Umbilical cord (tissue), 2 donors: Measurements from ENCODE around the gene DNAH12. TPM values are rescaled to one million over a fixed set of nuclear protein-coding genes. Genes with fewer than 3 reads are reported as not detected.
"Not testable (repeated sequence)": the region's sequence is repeated elsewhere in the genome, so short reads cannot be mapped to it uniquely, and the experiment has no call there.

Source experiments
- DNase-seq: peaks from one replicate; pipeline ENCODE4 v3.0.0-alpha.2; 2015; ENCODE audit warnings: low spot score
- total RNA-seq: library from RNA; depleted of rRNA; stranded (reverse); fragments of >200 nt; gene quantifications from one replicate; pipeline ENCODE4 v1.2.3, GENCODE V29; 2014; ENCODE audit warnings: low replicate concordance; ENCODE audit not compliant: insufficient read depth

Gene DNAH12
- total RNA-seq, 1 donor from 2014 or later, result 0.48 TPM

DNA sequence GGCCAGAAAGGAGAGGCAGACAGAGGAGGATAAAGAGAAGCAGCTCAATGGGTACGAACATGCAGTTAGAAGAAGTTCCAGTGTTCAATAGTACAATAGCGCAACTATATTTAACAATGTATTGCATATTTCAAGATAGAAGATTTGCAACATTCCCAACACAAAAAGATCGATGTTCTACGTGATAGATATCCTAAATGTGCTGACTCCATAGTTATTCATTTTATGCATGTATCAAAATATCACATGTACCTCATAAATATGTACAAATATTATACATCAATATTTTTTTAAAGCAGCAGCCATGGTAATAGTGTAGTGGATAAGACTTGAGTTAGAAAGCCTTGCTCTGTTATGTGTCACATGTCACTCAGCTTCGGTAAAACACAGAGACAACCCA is 141.5 kb downstream of the DNAH12 start:
- DNase-seq, result no peak

DNA sequence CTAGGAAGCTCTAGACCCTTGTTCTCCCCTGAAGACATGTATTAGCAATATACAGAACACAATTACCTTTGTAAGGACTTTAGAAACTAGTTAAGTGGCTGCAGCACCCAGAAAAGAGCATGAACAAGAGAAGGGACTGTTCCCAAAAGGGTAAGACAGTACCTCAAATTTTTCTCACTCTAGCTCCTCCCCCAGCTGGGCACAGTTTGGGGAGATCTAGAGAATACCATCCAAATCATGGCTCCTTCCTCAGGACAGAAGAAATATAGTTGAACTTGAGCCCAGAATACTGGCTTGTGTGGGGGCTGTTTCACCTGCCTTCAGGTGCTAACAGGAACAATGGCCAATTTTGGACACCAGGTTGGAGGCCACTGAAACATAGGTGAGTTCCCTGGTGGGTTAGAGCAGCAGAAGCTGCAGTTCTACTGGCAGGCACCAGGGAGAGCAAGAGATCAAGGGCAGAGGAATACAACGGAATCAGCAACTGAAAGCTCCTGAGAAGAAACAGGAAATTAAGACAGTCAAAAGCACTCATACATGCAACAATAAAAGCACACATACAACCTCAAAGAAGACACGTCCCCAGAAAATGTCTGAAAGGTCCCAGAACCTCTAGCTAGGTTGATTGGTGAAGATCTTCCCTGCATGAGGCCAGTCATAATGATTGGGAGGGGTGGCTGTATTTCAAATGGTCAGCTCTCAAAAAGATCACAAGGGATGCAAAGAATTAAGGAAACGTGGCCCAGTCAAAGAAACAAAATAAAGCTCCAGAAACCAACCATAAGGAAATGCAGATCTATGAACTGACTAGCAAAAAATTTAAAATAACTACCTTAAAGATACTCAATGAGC is 146.7 kb downstream of the DNAH12 start:
- peak; percentile 19 for DNase-seq

DNA sequence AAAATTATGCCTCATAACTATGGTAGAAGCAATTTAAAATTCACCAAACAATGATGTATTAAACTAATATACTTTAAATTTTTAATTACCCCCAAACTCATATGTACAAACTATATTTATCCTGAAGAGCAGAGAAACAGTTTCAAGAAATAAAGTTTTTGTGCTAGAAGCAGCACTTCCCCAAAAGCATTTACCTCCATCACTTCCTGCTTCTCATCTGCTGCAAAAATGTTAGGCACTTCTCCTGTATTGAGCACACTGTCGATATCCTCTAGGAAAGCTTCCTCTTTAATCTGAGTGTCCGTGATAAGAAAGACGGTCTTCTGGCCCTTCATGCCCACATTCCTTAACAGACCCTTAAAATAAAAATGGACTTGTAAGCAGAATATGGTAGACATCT is 150.2 kb downstream of the DNAH12 start:
- DNase-seq, result no peak

DNA sequence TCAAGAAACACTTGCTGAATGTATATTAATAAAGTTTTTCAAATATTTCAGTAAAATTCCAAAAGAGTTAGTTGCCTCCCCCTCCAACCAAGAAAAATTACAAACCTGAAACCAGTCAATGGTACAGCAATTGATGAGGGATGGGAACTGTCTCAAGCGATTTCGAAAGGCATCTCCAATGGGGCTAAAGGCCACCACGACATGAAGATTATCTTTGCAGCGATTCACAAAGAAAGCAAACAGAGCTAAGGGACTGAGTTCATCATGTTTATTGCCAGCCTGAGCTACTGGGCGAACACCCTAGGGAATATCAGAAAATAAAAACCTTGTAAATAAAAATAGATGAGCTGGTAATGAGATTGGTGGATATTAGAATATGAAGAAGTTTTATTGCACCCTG is 152.4 kb downstream of the DNAH12 start:
- no peak for DNase-seq

DNA sequence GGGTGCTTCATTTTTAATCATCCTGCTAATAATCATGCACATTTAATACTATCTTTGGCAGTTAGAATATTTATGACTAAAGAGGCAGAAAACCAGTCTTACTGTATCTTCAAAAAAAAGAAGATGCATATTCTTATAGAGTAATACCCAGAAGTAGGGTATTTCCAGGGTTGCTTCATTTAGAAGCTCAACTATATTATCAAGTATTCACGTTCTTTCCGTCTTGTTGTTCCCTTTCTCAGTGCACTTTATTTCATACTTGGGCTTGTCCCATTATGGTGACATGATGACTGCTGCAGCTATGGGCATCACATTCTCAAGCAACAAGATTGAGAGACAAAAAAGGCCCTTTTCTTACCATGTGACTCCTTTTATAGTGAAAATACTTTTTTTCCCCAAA is 154.9 kb downstream of the DNAH12 start:
- no peak for DNase-seq

DNA sequence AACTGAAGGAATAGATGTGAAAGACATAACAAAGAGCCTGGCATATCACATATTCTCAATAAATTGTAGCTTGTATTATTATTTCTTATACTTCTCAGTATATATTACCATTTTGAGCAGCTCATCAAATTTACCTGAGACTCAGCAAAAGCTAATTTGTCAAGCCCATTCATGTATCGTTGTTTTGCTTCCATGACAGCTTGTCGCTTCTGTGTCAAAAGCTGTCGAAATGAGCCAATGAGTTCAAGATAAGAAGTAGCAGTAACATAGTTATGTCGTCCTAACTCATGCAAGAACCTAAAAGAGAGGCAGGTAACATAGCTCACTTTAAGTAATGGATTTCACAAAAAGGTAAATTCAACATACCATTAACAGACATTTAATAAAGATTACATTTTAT is 157.8 kb downstream of the DNAH12 start:
- no peak for DNase-seq

DNA sequence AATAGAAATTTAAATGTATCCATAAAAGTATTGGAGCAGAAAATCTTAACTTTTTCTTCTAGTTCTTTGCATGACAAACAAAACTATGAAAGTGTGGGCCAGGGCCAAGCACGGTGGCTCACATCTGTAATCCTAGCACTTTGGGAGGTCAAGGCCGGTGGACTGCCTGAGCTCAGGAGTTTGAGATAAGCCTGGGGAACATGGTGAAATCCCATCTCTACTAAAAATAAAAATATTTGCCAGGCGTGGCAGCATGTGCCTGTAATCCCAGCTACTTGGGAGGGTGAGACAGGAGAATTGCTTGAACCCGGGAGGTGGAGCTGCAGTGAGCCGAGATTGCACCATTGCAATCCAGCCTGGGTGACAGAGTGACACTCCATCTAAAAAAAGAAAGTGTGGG is 158.6 kb downstream of the DNAH12 start:
- no peak for DNase-seq

DNA sequence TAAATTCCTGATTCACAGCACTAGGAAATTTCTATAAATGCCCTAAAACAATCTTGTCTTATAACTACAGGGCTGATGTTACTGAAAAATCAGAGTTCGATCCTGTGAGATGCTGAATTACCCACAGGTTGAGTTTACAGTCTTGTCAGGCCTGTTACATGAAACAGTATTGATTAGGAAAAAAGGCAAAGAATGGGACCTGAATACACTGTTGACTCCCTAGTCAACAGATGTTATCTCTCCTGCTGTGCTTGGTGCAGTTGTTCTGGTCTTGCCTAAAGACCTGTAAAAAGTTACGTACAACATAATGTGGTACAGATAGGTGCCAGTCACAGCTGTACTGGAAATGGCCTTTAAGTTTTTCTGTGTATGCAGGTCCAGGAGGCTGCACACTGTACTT is 160.3 kb downstream of the DNAH12 start:
- no peak for DNase-seq

DNA sequence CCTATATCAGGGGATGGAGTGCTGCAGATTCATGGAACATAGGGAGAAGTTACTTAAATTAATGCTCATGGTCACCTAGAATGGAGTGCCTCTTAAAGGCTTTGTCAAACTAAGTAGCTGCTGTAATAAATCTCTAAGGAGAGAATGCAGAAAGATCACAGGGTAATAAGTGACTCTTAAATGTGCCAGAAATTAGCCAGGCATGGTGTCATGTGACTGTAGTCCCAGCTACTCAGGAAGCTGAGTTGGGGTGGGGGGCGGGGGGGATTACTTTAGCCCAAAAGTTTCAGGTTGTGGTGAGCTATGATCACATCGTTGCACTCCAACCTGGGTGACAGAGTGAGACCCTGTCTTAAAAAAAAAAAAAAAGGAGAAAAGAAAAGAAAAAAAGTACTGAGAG is 160.7 kb downstream of the DNAH12 start:
- DNase-seq, result no peak

DNA sequence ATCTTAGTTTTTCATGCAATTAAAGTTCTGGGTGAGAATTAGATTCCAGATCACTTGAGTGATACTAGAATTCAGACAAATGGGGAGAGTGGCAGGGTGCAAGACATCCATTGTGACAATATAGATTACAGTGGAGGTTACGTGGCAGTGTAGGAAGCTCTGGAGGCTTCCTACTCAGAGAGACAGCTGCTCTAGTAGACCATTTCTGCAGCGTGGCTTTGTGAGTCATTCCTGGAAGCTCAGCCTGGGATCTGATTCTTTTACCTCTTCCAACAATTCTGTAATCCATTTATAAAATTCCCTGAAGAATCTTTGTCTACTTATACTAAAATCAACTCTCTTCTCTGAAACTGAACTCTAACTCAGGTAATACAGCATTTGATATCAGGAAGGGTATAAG is 161.2 kb downstream of the DNAH12 start:
- DNase-seq, result peak; percentile 18

DNA sequence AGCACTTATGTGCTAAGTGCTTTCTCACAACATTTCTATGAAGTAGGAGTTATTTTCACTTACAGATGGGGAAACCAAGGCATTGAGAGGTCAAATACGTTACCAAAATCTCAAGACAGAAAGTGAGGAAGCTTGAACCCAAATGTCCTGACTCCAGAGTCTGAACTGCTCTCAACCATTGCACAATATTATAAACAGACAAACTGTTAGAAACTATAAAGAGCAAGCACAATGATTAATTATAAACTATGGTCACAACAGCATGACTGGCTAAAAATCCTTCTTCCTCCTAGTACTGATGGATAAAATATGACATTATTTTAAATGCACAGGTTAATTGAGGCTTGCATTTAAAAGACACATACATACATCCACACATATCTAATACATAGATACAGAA is 173.8 kb downstream of the DNAH12 start:
- no peak for DNase-seq

DNA sequence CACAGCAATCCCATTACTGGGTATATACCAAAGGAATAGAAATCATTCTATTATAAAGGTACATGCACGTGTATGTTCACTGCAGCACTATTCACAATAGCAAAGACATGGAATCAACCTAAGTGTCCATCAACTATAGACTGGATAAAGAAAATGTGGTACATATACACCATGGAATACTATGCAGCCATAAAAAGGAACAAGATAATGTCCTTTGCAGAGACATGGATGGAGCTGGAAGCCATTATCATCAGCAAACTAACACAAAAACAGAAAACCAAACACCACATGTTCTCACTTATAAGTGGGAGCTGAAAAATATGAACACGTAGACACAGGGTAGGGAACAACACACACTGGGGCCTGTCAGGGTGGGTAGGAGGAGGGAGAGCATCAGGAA is 179.1 kb downstream of the DNAH12 start:
- not testable (repeated sequence) for DNase-seq

DNA sequence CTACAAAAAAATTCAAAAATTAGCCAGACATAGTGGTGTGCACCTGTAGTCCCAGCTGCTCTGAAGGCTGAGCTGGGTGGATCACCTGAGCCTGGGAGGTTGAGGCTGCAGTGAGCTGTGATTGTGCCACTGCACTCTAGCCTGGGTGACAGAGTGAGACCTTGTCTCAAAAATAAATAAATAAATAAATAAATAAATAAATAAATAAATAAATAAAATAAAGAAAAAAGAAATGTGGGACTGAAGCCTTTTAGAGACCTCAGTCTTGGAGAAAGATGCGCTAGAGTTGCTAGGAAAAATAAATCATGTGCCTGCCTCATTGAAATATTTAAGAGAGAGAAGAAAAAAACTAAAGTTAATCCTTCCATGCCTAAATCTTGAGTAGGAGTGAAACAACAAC is 187.9 kb downstream of the DNAH12 start:
- not testable (repeated sequence) for DNase-seq

DNA sequence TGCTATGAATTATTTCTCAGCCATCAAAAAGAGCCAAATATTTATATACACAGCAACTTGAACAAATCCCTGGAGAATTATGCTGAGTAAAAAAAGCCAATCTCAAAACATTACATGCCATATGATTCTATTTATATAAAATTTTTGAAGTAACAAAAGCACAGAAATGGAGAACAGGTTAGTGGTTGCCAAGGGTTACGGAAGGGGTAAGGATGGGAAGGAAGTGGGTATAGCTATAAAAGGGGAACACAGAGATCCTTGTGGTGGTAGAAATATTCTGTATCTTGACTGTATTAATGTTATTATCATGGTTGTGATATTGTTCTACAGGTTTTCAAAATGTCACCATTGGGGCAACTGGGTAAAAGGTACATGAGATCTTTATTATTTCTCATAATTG is 189.4 kb downstream of the DNAH12 start:
- no peak for DNase-seq

DNA sequence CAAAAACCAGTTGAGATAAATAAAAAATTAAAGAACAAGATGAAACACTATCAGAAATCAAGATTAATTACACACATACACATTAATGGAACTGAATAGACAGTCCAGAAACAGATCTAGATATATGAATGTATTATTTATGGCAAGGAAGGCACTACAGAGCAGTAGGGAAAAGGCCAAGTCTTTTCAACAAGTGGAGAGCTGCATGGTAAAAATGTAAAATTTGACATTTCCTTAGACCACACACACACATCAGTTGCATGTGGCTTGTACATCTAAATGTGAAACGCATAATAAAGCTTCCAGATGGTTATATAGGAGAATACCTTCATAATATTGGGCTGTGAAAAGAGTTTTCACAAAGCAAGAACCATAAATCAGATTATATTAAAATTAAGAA is 193.9 kb downstream of the DNAH12 start:
- DNase-seq, result no peak

DNA sequence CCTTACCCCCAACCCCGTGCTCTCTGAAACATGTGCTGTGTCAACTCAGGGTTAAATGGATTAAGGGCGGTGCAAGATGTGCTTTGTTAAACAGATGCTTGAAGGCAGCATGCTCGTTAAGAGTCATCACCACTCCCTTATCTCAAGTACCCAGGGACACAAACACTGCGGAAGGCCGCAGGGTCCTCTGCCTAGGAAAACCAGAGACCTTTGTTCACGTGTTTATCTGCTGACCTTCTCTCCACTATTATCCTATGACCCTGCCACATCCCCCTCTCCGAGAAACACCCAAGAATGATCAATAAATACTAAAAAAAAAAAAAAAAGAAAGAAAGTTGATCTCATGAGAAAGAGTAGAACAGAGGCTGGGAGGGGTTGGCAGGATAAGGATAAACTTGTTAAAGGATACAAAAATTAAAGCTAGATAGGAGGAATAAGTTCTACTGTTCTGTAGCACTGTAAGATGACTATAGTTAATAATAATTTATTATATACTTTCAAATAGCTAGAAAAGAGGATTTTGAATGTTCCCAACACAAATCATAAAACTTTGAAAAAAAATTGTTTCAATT is 205.0 kb downstream of the DNAH12 start:
- not testable (repeated sequence) for DNase-seq

DNA sequence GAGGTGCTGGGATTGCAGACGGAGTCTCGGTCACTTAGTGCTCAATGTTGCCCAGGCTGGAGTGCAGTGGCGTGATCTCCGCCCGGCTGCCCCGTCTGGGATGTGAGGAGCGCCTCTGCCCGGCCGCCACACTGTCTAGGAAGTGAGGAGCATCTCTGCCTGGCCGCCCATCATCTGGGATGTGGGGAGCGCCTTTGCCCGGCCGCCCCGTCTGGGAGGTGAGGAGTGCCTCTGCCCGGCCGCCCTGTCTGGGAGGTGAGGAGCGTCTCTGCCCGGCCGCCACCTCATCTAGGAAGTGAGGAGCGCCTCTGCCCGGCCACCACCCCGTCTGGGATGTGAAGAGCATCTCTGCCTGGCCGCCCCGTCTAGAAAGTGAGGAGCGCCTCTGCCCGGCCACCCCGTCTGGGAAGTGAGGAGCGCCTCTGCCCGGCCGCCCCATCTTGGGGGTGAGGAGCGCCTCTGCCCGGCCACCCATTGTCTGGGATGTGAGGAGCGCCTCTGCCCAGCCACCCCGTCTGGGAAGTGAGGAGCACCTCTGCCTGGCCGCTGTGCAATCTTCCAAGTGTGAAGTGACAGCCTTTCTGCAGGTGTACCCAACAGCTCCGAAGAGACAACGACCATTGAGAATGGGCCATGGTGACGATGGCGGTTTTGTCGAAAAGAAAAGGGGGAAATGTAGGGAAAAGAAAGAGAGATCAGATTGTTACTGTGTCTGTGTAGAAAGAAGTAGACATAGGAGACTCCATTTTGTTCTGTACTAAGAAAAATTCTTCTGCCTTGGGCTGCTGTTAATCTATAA is 205.7 kb downstream of the DNAH12 start:
- not testable (repeated sequence) for DNase-seq

DNA sequence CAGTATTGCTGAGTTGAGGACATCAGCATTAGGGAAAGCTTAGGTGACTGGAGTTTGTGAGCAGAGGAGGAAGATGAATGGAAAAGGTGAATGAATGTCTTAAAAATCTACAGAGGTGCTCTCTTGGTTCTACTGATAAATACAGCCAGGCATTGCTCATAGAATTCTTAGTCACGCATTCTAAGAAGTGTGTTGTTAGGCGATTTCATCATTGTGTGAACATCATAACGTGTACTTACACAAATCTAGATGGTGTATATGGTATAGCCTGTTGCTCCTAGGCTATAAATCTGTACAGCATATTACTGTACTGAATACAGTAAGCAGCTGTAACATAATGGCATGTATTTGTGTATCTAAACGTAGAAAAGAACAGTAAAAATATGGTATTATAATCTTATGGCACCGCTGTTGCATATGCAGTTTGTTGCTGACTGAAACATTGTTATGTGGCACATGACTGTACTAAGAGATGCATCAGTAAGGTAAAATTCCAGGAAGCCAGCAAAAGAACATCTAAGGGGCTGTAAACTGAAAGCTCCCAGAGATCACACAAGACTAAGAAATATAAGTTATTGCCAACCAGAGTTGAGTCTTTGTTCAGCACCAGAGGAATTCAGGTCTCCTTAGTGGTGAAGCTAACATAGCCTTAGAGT is 208.7 kb downstream of the DNAH12 start:
- no peak for DNase-seq

DNA sequence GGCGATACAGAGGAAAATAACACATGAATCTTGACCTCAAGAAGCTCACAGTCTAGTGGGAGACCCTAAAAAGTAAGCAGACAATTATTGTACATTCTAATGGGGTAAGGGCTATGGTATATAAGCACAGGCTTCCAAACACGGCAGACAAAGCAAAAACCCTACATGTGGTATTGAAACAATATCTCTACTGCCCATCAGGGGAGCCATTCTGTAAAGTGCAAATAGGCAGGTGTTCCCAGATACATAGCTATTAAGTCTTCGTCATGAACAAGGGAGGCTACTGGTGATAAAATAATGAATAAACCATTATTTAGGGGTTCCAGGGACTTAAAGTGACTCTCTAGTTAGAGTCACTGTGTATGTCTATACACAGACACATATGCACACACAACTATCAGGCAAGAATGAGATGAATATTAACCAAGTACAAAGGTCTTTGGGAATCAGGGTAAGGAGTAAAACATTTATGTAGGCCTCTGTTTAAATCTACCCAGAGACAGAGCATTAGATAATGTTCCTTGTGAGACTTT is 213.0 kb downstream of the DNAH12 start:
- no peak for DNase-seq

DNA sequence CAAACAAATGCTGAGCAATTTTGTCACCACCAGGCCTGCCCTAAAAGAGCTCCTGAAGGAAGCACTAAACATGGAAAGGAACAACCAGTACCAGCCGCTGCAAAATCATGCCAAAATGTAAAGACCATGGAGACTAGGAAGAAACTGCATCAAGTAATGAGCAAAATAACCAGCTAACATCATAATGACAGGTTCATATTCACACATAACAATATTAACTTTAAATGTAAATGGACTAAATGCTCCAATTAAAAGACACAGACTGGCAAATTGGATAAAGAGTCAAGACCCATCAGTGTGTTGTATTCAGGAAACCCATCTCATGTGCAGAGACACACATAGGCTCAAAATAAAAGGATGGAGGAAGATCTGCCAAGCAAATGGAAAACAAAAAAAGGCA is 217.6 kb downstream of the DNAH12 start:
- DNase-seq, result not testable (repeated sequence)

DNA sequence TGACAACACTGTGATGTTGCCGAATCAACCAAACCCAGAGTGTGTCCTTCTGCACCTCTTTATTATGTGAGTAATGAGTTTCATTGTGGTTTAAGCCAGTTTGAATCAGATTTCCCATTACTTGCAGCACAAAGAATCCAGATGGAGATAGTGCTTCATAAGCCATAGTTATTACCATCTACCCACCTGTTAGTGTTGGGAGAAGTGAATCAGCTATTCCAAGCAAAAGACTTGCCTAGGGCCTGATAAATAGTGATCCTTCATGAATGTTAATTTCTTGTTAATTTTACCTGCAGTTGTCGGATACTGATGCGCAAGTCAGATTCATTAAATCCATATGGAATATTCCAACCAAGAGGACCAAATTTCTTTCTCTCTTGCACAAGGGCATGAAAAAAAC is 229.9 kb downstream of the DNAH12 start:
- no peak for DNase-seq
